Panc1 (cell line): ENCODE data around the gene PAQR7. TPM values are rescaled to one million over a fixed set of nuclear protein-coding genes. Genes with fewer than 3 reads are reported as not detected.

ENCODE experiments used
- ATAC-seq: fragments of 200-7000 bp; cut with Tn5 transposase; 2 replicates; pipeline ENCODE4 v1.9.1; 2020; ENCODE audit warnings: mild to moderate bottlenecking, moderate library complexity
- BruUV-seq: library from RNA; stranded (reverse); fragments of 400-500 nt; replicated peaks from 2 replicates; lab custom pipeline; 2021; lab: Mats Ljungman, UMichigan
- CTCF ChIA-PET: fragments of 300-600 bp; sonication (Branson Sonifier 250); formaldehyde crosslinking; loops from one replicate; lab custom pipeline; 2022; ENCODE audit warnings: antibody characterized with exemption; lab: Charles Lee
- POLR2A ChIA-PET: fragments of 300-600 bp; sonication (Branson Sonifier 250); formaldehyde crosslinking; loops from one replicate; lab custom pipeline; 2022; ENCODE audit warnings: antibody characterized with exemption; lab: Charles Lee
- DNase-seq: peaks from one replicate; pipeline ENCODE4 v3.0.0-alpha.2; 2010; ENCODE audit warnings: low read depth, low spot score
- H3K27ac ChIP-seq: 2 replicates; pipeline ENCODE4 v1.5.1; 2011; ENCODE audit warnings: mild to moderate bottlenecking, low read length, inconsistent platforms
- H3K27me3 ChIP-seq: fragments of 200-500 bp; sonication (Bioruptor generic); 2 replicates; pipeline ENCODE4 v1.6.0; 2014; ENCODE audit warnings: low read length, inconsistent platforms; ENCODE audit not compliant: control insufficient read depth, insufficient read depth
- H3K36me3 ChIP-seq: fragments of 200-500 bp; sonication (Bioruptor generic); 2 replicates; pipeline ENCODE4 v1.5.1; 2014; ENCODE audit warnings: inconsistent platforms, mild to moderate bottlenecking, low read length, moderate library complexity; ENCODE audit not compliant: control insufficient read depth, insufficient read depth
- H3K4me1 ChIP-seq: 2 replicates; pipeline ENCODE4 v1.5.1; 2011; ENCODE audit warnings: inconsistent platforms, mild to moderate bottlenecking, low read length, moderate library complexity; ENCODE audit not compliant: control insufficient read depth, insufficient read depth
- H3K4me3 ChIP-seq, 2 experiments: 2 replicates each; pipeline ENCODE4 v1.5.1; 2011 to 2012; ENCODE audit warnings: low read depth in 2 of 2, low read length in 2 of 2, mild to moderate bottlenecking in 2 of 2, inconsistent platforms in 1 of 2, moderate library complexity in 1 of 2
- H3K9me3 ChIP-seq: fragments of 200-500 bp; sonication (Bioruptor generic); 2 replicates; pipeline ENCODE4 v1.5.1; 2014; ENCODE audit warnings: low read depth, mild to moderate bottlenecking, inconsistent platforms, low read length, moderate library complexity; ENCODE audit not compliant: control insufficient read depth, insufficient read depth
- POLR2AphosphoS5 ChIP-seq: IDR thresholded peaks from 2 replicates; pipeline ENCODE4 v1.6.1; 2012; ENCODE audit warnings: mild to moderate bottlenecking, low read depth, low read length, moderate library complexity
- SIN3A ChIP-seq: IDR thresholded peaks from 2 replicates; pipeline ENCODE4 v1.6.1; 2012; ENCODE audit warnings: low read depth, mild to moderate bottlenecking, low read length, moderate library complexity, borderline replicate concordance; ENCODE audit not compliant: insufficient read depth
- TCF7L2 ChIP-seq: IDR thresholded peaks from 2 replicates; pipeline ENCODE4 v1.6.1; 2011; ENCODE audit warnings: mild to moderate bottlenecking, low read depth, low read length, inconsistent platforms
- in situ Hi-C: cut with HindIII; loops from 2 replicates; pipeline ENCODE4 v1.10.0; 2016; ENCODE audit warnings: low sequenced_read_pairs, low pct_unique_long_range_greater_than_20kb
- intact Hi-C: fragments of 100-400 bp; cut with micrococcal nuclease; formaldehyde crosslinking; loops from one replicate; pipeline ENCODE4 v1.10.0; 2022; ENCODE audit not compliant: unreplicated experiment
- total RNA-seq: library from RNA; stranded (reverse); gene quantifications from one replicate; pipeline ENCODE4 v1.2.1, GENCODE V29; 2021; ENCODE audit not compliant: unreplicated experiment
- TF ChIP-seq, protein P1 (sequence below), 2 experiments: IDR thresholded peaks; 2 replicates each; pipeline ENCODE4 v1.6.1; 2011 to 2012; ENCODE audit warnings: low read depth in 2 of 2, control low read depth in 1 of 2, low read length in 1 of 2, mild to moderate bottlenecking in 1 of 2, moderate library complexity in 1 of 2; ENCODE audit not compliant: insufficient read depth in 1 of 2
- TF ChIP-seq, protein P2 (sequence below): fragments of 450-650 bp; IDR thresholded peaks from 2 replicates; pipeline ENCODE4 v1.5.1; 2017; ENCODE audit warnings: mild to moderate bottlenecking

Gene PAQR7
- total RNA-seq, 1 experiment from 2014 or later, result 30.9 TPM

DNA sequence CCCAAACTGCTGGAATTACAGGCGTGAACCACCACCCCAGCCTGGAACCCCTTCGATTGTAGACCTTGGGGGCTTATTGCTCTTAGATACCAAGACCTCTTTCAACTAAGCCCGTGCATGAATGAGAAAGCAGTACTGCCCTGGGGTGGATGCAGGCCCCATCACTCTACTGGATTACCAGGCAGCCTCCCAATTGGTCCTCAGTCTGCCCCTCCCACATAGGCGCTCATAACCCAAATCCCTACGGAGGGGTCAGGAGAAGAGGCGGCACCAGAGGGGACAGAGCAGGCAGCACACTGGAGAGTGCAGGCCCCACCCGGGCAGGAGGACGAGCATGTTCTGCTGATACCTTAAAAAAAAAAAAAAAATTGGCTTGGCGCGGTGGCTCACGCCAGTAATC, 43.1 kb upstream of the PAQR7 start:
- ChIA-PET POLR2A (no interaction called here), CTCF (no interaction called here)
- H3K4me1 ChIP-seq, result peaks cover 12% of the 10 kb centered on the region
- H3K4me3 ChIP-seq, result no peak overlapping the region
- H3K9me3 ChIP-seq, result no peaks in the 10 kb centered on the region
- no peaks in the 10 kb centered on the region for H3K36me3 ChIP-seq
- no peak overlapping the region for H3K27ac ChIP-seq
- no TSS peak for BruUV-seq
- in situ Hi-C loops (no loop called here), intact Hi-C loops (no loop called here)
- H3K27me3 ChIP-seq, result no peaks in the 10 kb centered on the region
- ATAC-seq (no peak), DNase-seq (no peak)
- TF ChIP-seq, protein P1, sequence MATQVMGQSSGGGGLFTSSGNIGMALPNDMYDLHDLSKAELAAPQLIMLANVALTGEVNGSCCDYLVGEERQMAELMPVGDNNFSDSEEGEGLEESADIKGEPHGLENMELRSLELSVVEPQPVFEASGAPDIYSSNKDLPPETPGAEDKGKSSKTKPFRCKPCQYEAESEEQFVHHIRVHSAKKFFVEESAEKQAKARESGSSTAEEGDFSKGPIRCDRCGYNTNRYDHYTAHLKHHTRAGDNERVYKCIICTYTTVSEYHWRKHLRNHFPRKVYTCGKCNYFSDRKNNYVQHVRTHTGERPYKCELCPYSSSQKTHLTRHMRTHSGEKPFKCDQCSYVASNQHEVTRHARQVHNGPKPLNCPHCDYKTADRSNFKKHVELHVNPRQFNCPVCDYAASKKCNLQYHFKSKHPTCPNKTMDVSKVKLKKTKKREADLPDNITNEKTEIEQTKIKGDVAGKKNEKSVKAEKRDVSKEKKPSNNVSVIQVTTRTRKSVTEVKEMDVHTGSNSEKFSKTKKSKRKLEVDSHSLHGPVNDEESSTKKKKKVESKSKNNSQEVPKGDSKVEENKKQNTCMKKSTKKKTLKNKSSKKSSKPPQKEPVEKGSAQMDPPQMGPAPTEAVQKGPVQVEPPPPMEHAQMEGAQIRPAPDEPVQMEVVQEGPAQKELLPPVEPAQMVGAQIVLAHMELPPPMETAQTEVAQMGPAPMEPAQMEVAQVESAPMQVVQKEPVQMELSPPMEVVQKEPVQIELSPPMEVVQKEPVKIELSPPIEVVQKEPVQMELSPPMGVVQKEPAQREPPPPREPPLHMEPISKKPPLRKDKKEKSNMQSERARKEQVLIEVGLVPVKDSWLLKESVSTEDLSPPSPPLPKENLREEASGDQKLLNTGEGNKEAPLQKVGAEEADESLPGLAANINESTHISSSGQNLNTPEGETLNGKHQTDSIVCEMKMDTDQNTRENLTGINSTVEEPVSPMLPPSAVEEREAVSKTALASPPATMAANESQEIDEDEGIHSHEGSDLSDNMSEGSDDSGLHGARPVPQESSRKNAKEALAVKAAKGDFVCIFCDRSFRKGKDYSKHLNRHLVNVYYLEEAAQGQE (IDR thresholded peaks at IDR 0.05; ENCODE audit: insufficient read depth in 1 of 2, low read depth in 2 of 2, low read length in 1 of 2), result no peak
- TF ChIP-seq SIN3A (no peak), TCF7L2 (no peak), POLR2AphosphoS5 (no peak)
- TF ChIP-seq, protein P2, sequence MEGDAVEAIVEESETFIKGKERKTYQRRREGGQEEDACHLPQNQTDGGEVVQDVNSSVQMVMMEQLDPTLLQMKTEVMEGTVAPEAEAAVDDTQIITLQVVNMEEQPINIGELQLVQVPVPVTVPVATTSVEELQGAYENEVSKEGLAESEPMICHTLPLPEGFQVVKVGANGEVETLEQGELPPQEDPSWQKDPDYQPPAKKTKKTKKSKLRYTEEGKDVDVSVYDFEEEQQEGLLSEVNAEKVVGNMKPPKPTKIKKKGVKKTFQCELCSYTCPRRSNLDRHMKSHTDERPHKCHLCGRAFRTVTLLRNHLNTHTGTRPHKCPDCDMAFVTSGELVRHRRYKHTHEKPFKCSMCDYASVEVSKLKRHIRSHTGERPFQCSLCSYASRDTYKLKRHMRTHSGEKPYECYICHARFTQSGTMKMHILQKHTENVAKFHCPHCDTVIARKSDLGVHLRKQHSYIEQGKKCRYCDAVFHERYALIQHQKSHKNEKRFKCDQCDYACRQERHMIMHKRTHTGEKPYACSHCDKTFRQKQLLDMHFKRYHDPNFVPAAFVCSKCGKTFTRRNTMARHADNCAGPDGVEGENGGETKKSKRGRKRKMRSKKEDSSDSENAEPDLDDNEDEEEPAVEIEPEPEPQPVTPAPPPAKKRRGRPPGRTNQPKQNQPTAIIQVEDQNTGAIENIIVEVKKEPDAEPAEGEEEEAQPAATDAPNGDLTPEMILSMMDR, result no peak

DNA sequence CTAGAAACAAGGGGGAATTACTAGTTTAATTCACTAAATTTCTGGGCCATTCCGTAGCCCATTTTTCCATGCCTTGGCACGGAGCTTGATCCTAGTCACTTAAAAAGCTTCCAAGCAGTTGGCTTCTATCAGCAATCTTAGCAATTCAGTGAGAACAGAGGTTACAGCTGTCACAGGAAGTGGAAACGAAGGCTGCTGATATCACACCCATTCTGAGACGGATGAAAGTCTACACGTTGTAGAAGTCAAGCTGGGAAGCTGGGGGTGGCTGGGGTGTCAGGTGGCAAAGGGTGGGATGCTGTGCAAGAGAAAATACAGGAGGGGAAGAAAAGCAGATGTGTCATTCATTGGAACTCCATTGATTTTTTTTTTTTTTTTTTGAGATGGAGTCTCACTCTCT, 42.5 kb upstream of the PAQR7 start:
- ChIA-PET CTCF (no interaction called here), POLR2A (no interaction called here)
- H3K36me3 ChIP-seq, result no peaks in the 10 kb centered on the region
- H3K4me3 ChIP-seq, result no peak overlapping the region
- ATAC-seq (no peak), DNase-seq (no peak)
- peaks cover 8% of the 10 kb centered on the region for H3K4me1 ChIP-seq
- TF ChIP-seq, protein P2, result no peak
- TF ChIP-seq TCF7L2 (no peak), SIN3A (no peak), POLR2AphosphoS5 (no peak)
- TF ChIP-seq, protein P1 (IDR thresholded peaks at IDR 0.05; ENCODE audit: insufficient read depth in 1 of 2, low read depth in 2 of 2, low read length in 1 of 2), result no peak
- no TSS peak for BruUV-seq
- H3K27ac ChIP-seq, result no peak overlapping the region
- H3K9me3 ChIP-seq, result no peaks in the 10 kb centered on the region
- no peaks in the 10 kb centered on the region for H3K27me3 ChIP-seq
- in situ Hi-C loops, result no loop called here
- intact Hi-C loops, result no loop called here
